ENCODE results near the gene PHF19. TPM values are rescaled to one million over a fixed set of nuclear protein-coding genes. Genes with fewer than 3 reads are reported as not detected.

The PHF19 gene
- polyA plus RNA-seq, 3 donors = 12.6 to 61.0 (median 12.7) TPM

GRCh38 chr9:120923620-120924328 is 46.8 kb upstream of the PHF19 start:
- H3K9me3 Mint-ChIP-seq = no peaks in the 10 kb centered on the region
- Histone ChIP-seq H3K27ac (ENCODE audit: low read depth in 1 of 2, low read length in 2 of 2) (no peak overlapping the region), H4K20me1 (ENCODE audit: insufficient read depth, low read length) (no peaks in the 10 kb centered on the region), H3K9ac (ENCODE audit: insufficient read depth, low read length, poor library complexity, severe bottlenecking) (no peak overlapping the region), H3K4me3 (replicated peaks in 1 of 3; ENCODE audit: low read depth in 2 of 3, low read length in 3 of 3) (no peak overlapping the region), H2AFZ (ENCODE audit: insufficient read depth, low read depth, low read length, poor library complexity, severe bottlenecking) (no peak overlapping the region), H3K4me1 (ENCODE audit: control insufficient read depth in 1 of 2, insufficient read depth in 2 of 2, low read length in 2 of 2) (peaks cover 30 to 36% of the 10 kb centered on the region in 2 donors), H3K27me3 (ENCODE audit: control insufficient read depth in 2 of 2, insufficient read depth in 2 of 2, low read length in 2 of 2) (no peaks in the 10 kb centered on the region), H3K4me2 (replicated peaks; ENCODE audit: extremely low read depth, low read length, poor library complexity, severe bottlenecking) (no peak overlapping the region), H3K9me3 (replicated peaks in 1 of 2; ENCODE audit: control insufficient read depth in 1 of 2, insufficient read depth in 1 of 2, low read length in 2 of 2) (no peaks in the 10 kb centered on the region), H3K36me3 (replicated peaks in 1 of 2; ENCODE audit: control insufficient read depth in 1 of 2, insufficient read depth in 2 of 2, low read length in 2 of 2) (no peaks in the 10 kb centered on the region), H3K79me2 (ENCODE audit: insufficient read depth, low read length) (peaks cover 5% of the 10 kb centered on the region)
- TF ChIP-seq CTCF (IDR thresholded peaks at IDR 0.05) = no peak
- peaks cover 12 to 13% of the 10 kb centered on the region in 2 donors for H3K36me3 Mint-ChIP-seq
- intact Hi-C loops (cut with micrococcal nuclease) = no loop called here
- H3K27ac Mint-ChIP-seq = peak overlapping the region in 2 of 7 donors; percentile 8 to 55
- H3K27me3 Mint-ChIP-seq (ENCODE audit: low read depth in 3 of 3) = peaks cover 0 to 2% (median 0%) of the 10 kb centered on the region in 3 donors
- WGBS (ENCODE audit: insufficient coverage) = 97% methylated on average over 7 of the region's 11 CpGs
- DNase-seq = no peak
- no peak overlapping the region for H3K4me3 Mint-ChIP-seq
- H3K4me1 Mint-ChIP-seq = peaks cover 38% of the 10 kb centered on the region

GRCh38 chr9:120922404-120923195 is 45.6 kb upstream of the PHF19 start:
- H4K20me1 ChIP-seq (ENCODE audit: insufficient read depth, low read length) = no peaks in the 10 kb centered on the region
- Mint-ChIP-seq H3K9me3 (peaks cover 0 to 2% (median under 1%) of the 10 kb centered on the region in 7 donors), H3K27me3 (ENCODE audit: low read depth in 3 of 3) (no peaks in the 10 kb centered on the region), H3K27ac (peak overlapping the region in 1 of 7 donors; percentile 3), H3K4me3 (no peak overlapping the region), H3K4me1 (peaks cover 29% of the 10 kb centered on the region), H3K36me3 (peaks cover 10 to 13% of the 10 kb centered on the region in 2 donors)
- TF ChIP-seq CTCF (IDR thresholded peaks at IDR 0.05) = no peak
- intact Hi-C loops (cut with micrococcal nuclease) = no loop called here
- H2AFZ ChIP-seq (ENCODE audit: insufficient read depth, low read depth, low read length, poor library complexity, severe bottlenecking) = no peak overlapping the region
- H3K36me3 ChIP-seq (replicated peaks in 1 of 2; ENCODE audit: control insufficient read depth in 1 of 2, insufficient read depth in 2 of 2, low read length in 2 of 2) = no peaks in the 10 kb centered on the region
- no peaks in the 10 kb centered on the region for H3K79me2 ChIP-seq (ENCODE audit: insufficient read depth, low read length)
- no peak for DNase-seq
- WGBS (ENCODE audit: insufficient coverage) = no CpG with 5 or more reads among the region's 7 CpGs
- H3K4me2 ChIP-seq (replicated peaks; ENCODE audit: extremely low read depth, low read length, poor library complexity, severe bottlenecking) = no peak overlapping the region
- no peaks in the 10 kb centered on the region for H3K9me3 ChIP-seq (replicated peaks in 1 of 2; ENCODE audit: control insufficient read depth in 1 of 2, insufficient read depth in 1 of 2, low read length in 2 of 2)
- H3K9ac ChIP-seq (ENCODE audit: insufficient read depth, low read length, poor library complexity, severe bottlenecking) = no peak overlapping the region
- H3K4me1 ChIP-seq (ENCODE audit: control insufficient read depth in 1 of 2, insufficient read depth in 2 of 2, low read length in 2 of 2) = peaks cover 20 to 24% of the 10 kb centered on the region in 2 donors
- no peak overlapping the region for H3K27ac ChIP-seq (ENCODE audit: low read depth in 1 of 2, low read length in 2 of 2)
- H3K4me3 ChIP-seq (replicated peaks in 1 of 3; ENCODE audit: low read depth in 2 of 3, low read length in 3 of 3) = no peak overlapping the region
- no peaks in the 10 kb centered on the region for H3K27me3 ChIP-seq (ENCODE audit: control insufficient read depth in 2 of 2, insufficient read depth in 2 of 2, low read length in 2 of 2)
